OCI-LY7 (cell line): Measurements from ENCODE around the gene XPOT. TPM values are rescaled to one million over a fixed set of nuclear protein-coding genes. Genes with fewer than 3 reads are reported as not detected.

Experiments
- BruUV-seq: library from RNA; stranded (reverse); fragments of 400-500 nt; replicated peaks from 2 replicates; lab custom pipeline; 2021; lab: Mats Ljungman, UMichigan
- CTCF ChIA-PET: fragments of 300-600 bp; sonication (Branson Sonifier 250); formaldehyde crosslinking; loops from one replicate; lab custom pipeline; 2022; ENCODE audit warnings: antibody characterized with exemption; ENCODE audit not compliant: unreplicated experiment; lab: Charles Lee
- POLR2A ChIA-PET: fragments of 300-600 bp; sonication (Branson Sonifier 250); formaldehyde crosslinking; loops from one replicate; lab custom pipeline; 2022; ENCODE audit warnings: antibody characterized with exemption; lab: Charles Lee
- DNase-seq: peaks from one replicate; pipeline ENCODE4 v3.0.0-alpha.2; 2015; ENCODE audit warnings: low spot score
- H2AFZ ChIP-seq: fragments of 200-600 bp; sonication (generic), shearing (Covaris generic); 2 replicates; pipeline ENCODE4 v1.6.1; 2014; ENCODE audit warnings: mild to moderate bottlenecking, antibody characterized with exemption, low read length, moderate library complexity
- H3K27ac ChIP-seq: fragments of 200-600 bp; sonication (generic); 2 replicates; pipeline ENCODE4 v1.5.1; 2014; ENCODE audit warnings: mixed run types, low read depth, mild to moderate bottlenecking, moderate library complexity, low read length, inconsistent platforms; ENCODE audit not compliant: poor library complexity, severe bottlenecking
- H3K36me3 ChIP-seq: fragments of 200-600 bp; sonication (generic); 2 replicates; pipeline ENCODE4 v1.6.1; 2014; ENCODE audit warnings: mild to moderate bottlenecking, antibody characterized with exemption, low read length, moderate library complexity, mixed read lengths; ENCODE audit not compliant: insufficient read depth
- H3K4me1 ChIP-seq: fragments of 200-600 bp; sonication (generic); 2 replicates; pipeline ENCODE4 v1.5.1; 2014; ENCODE audit warnings: mild to moderate bottlenecking, low read length; ENCODE audit not compliant: insufficient read depth, poor library complexity, severe bottlenecking
- H3K4me2 ChIP-seq: fragments of 200-600 bp; sonication (generic); 2 replicates; pipeline ENCODE4 v1.6.1; 2014; ENCODE audit warnings: mild to moderate bottlenecking, low read length
- H3K4me3 ChIP-seq: fragments of 200-600 bp; sonication (generic); 2 replicates; pipeline ENCODE4 v1.5.1; 2014; ENCODE audit warnings: mild to moderate bottlenecking, low read depth, low read length; ENCODE audit not compliant: poor library complexity, severe bottlenecking
- H3K79me2 ChIP-seq: fragments of 200-600 bp; sonication (generic); 2 replicates; pipeline ENCODE4 v1.6.1; 2016; ENCODE audit warnings: low read depth, mild to moderate bottlenecking, low read length, moderate library complexity, mixed read lengths; ENCODE audit not compliant: insufficient read depth
- H3K9me2 ChIP-seq: fragments of 200-600 bp; sonication (generic); 2 replicates; pipeline ENCODE4 v1.6.1; 2016; ENCODE audit warnings: mild to moderate bottlenecking, low read length, mixed read lengths; ENCODE audit not compliant: insufficient read depth
- H3K9me3 ChIP-seq: fragments of 200-600 bp; sonication (generic); 2 replicates; pipeline ENCODE4 v1.6.1; 2014; ENCODE audit warnings: mild to moderate bottlenecking, mixed run types, low read length, mixed read lengths
- H4K20me1 ChIP-seq: fragments of 200-600 bp; sonication (generic); 2 replicates; pipeline ENCODE4 v1.6.1; 2014; ENCODE audit warnings: mild to moderate bottlenecking, antibody characterized with exemption, low read length, moderate library complexity, mixed read lengths; ENCODE audit not compliant: insufficient read depth
- EZH2phosphoT487 ChIP-seq: fragments of 200-600 bp; sonication (generic); IDR thresholded peaks from 2 replicates; pipeline ENCODE4 v1.6.1; 2018; ENCODE audit warnings: low read depth, borderline replicate concordance, mild to moderate bottlenecking, mixed run types, antibody characterized with exemption, low read length, moderate library complexity, mixed read lengths
- intact Hi-C: fragments of 100-400 bp; cut with micrococcal nuclease; formaldehyde crosslinking; loops from one replicate; pipeline ENCODE4 v1.10.0; 2022; ENCODE audit not compliant: unreplicated experiment
- total RNA-seq, 2 experiments: library from RNA; depleted of rRNA in 1 of 2; stranded (reverse); fragments of >200 nt in 1 of 2; shearing (Covaris generic) in 1 of 2; gene quantifications; 2 replicates each; pipeline ENCODE4 v1.2.3, GENCODE V29; 2014 to 2022
- TF ChIP-seq, protein P1 (sequence below): fragments of 200-600 bp; sonication (generic); conservative IDR thresholded peaks from 2 replicates; pipeline ENCODE4 v1.5.1; 2014; ENCODE audit warnings: mild to moderate bottlenecking, antibody characterized with exemption, low read length, moderate library complexity, mixed read lengths

XPOT gene
- total RNA-seq, 2 experiments from 2014 or later: 101 to 210 TPM

GRCh38 chr12:64452559-64453329, 48.6 kb downstream of the XPOT start:
- DNase-seq: peak; percentile 15
- peaks cover 50% of the 10 kb centered on the region for H3K36me3 ChIP-seq
- BruUV-seq: TSS peak; percentile 46
- intact Hi-C loops: loop anchor here (1.0 kb wide), 1 partner anchor 48 kb away; the partner anchor contains the start of gene XPOT
- ChIA-PET CTCF (no interaction called here), POLR2A (interaction anchor here (0.6 to 1.0 kb wide), 3 partner anchors 15 to 156 kb away, joined by 3 to 4 read pairs (median 3); partner anchors contain the start of gene XPOT)
- TF ChIP-seq EZH2phosphoT487: no peak
- no peaks in the 10 kb centered on the region for H3K9me3 ChIP-seq
- peaks cover 25% of the 10 kb centered on the region for H3K4me1 ChIP-seq
- H3K27ac ChIP-seq: peak overlapping the region; percentile 70
- peaks cover 16% of the 10 kb centered on the region; the same call in 1 of the 2 replicates for H4K20me1 ChIP-seq
- H3K4me3 ChIP-seq: peak overlapping the region; percentile 100
- H3K9me2 ChIP-seq: no peaks in the 10 kb centered on the region
- peaks cover 57% of the 10 kb centered on the region for H3K79me2 ChIP-seq
- H3K4me2 ChIP-seq: peak overlapping the region; percentile 69
- peak overlapping the region; percentile 82 for H2AFZ ChIP-seq

GRCh38 chr12:64455506-64455905, 51.3 kb downstream of the XPOT start:
- H3K9me3 ChIP-seq: no peaks in the 10 kb centered on the region
- H4K20me1 ChIP-seq: peaks cover 20% of the 10 kb centered on the region; the same call in 1 of the 2 replicates
- POLR2A ChIA-PET: interaction anchor here (0.6 to 0.9 kb wide), 3 partner anchors 12 to 35 kb away, joined by 3 to 4 read pairs (median 3); no protein-coding TSS in a partner anchor
- intact Hi-C loops: no loop called here
- no peaks in the 10 kb centered on the region for H3K9me2 ChIP-seq
- H3K4me2 ChIP-seq: 0 out of 2 replicates have a peak overlapping the region, but pooled peaks have one; percentile 2
- BruUV-seq: no TSS peak
- no peak overlapping the region for H2AFZ ChIP-seq
- H3K36me3 ChIP-seq: peaks cover 53% of the 10 kb centered on the region
- H3K4me1 ChIP-seq: peaks cover 34% of the 10 kb centered on the region
- H3K27ac ChIP-seq: no peak overlapping the region
- TF ChIP-seq, protein P1, sequence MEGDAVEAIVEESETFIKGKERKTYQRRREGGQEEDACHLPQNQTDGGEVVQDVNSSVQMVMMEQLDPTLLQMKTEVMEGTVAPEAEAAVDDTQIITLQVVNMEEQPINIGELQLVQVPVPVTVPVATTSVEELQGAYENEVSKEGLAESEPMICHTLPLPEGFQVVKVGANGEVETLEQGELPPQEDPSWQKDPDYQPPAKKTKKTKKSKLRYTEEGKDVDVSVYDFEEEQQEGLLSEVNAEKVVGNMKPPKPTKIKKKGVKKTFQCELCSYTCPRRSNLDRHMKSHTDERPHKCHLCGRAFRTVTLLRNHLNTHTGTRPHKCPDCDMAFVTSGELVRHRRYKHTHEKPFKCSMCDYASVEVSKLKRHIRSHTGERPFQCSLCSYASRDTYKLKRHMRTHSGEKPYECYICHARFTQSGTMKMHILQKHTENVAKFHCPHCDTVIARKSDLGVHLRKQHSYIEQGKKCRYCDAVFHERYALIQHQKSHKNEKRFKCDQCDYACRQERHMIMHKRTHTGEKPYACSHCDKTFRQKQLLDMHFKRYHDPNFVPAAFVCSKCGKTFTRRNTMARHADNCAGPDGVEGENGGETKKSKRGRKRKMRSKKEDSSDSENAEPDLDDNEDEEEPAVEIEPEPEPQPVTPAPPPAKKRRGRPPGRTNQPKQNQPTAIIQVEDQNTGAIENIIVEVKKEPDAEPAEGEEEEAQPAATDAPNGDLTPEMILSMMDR: no peak
- TF ChIP-seq EZH2phosphoT487: no peak
- DNase-seq: no peak
- H3K79me2 ChIP-seq: peaks cover 84% of the 10 kb centered on the region
- CTCF ChIA-PET: no interaction called here
- no peak overlapping the region for H3K4me3 ChIP-seq

DNA sequence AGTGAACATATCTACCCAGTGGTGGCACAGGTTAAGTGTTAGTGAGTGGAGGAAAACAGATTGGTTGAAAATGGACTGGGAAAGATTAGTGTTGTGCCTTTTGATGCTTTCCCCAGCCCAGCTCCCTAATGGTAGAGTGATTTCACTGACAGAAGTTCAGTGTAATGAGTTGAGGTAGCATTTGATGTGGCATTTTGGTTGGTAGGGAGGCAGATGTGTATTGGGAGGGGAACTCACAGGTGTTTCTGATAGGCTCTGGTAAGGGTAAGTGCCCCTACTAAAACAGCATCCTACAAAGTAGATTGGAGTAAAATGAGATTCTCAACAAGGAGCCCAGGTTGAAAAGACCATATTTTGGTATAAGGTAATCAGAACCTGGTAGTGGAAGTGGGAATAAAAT, 51.9 kb downstream of the XPOT start:
- peaks cover 56% of the 10 kb centered on the region for H3K36me3 ChIP-seq
- H4K20me1 ChIP-seq: peaks cover 20% of the 10 kb centered on the region; the same call in 1 of the 2 replicates
- no peaks in the 10 kb centered on the region for H3K9me2 ChIP-seq
- BruUV-seq: no TSS peak
- H3K4me1 ChIP-seq: peaks cover 28% of the 10 kb centered on the region
- H3K4me2 ChIP-seq: no peak overlapping the region
- H3K9me3 ChIP-seq: no peaks in the 10 kb centered on the region
- no peak overlapping the region for H3K27ac ChIP-seq
- POLR2A ChIA-PET: interaction anchor here (0.6 to 0.9 kb wide), 3 partner anchors 11 to 35 kb away, joined by 3 to 4 read pairs (median 3); no protein-coding TSS in a partner anchor
- intact Hi-C loops: no loop called here
- TF ChIP-seq, protein P1: no peak
- no peak for TF ChIP-seq EZH2phosphoT487
- H3K79me2 ChIP-seq: peaks cover 88% of the 10 kb centered on the region
- CTCF ChIA-PET: no interaction called here
- no peak overlapping the region for H3K4me3 ChIP-seq
- no peak overlapping the region for H2AFZ ChIP-seq
- DNase-seq: no peak
